ENCODE results near the gene BCR.

The BCR gene

DNA sequence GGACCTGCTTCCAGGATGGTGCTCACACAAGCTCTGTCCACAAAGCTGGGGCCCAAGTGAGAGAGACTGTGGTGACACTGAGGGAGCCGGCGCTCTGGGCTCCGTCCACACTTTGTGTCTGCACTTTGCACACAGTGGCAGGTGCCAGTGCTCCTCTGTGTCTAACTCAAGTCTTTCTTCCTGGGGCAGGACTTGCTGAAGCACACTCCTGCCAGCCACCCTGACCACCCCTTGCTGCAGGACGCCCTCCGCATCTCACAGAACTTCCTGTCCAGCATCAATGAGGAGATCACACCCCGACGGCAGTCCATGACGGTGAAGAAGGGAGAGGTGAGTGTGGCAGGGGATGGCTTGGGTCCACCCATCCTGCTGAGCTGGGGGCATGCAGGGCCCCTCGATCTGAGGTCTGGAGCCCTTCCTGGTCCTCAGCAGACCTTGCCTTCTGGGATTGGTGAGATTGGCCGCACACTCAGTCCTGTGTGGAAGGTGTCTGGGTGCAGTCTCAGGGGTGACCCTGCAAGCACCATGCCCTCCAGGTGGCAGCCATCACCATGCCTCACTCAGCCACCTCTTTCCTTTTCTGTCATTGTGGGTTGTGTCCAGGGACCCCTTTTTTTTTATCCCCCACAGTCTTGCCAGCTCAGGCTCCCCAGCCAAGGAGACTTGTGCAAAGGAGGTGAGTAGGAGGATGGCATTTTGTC lies 93.3 kb downstream of the BCR start:
- H3F3A ChIP-seq (ENCODE audit: insufficient read depth) = peaks cover 12% of the 10 kb centered on the region
- no peak overlapping the region for H2AFZ ChIP-seq (ENCODE audit: low read depth, low read length, severe bottlenecking)
- H3K9me3 ChIP-seq (ENCODE audit: insufficient read depth, low read length) = no peaks in the 10 kb centered on the region
- H3K4me3 ChIP-seq (ENCODE audit: insufficient read depth, low read length, poor library complexity, severe bottlenecking) = no peak overlapping the region
- no peaks in the 10 kb centered on the region for H3K9me2 ChIP-seq (replicated peaks; ENCODE audit: insufficient read depth, low read length)
- no peaks in the 10 kb centered on the region for H3K79me2 ChIP-seq (ENCODE audit: insufficient read depth, low read length)
- H4K20me1 ChIP-seq (ENCODE audit: low read depth, low read length) = no peaks in the 10 kb centered on the region
- no peaks in the 10 kb centered on the region for H3K27me3 ChIP-seq (ENCODE audit: low read length)
- no peaks in the 10 kb centered on the region for H3K36me3 ChIP-seq (ENCODE audit: low read length)
- H3K27ac ChIP-seq (ENCODE audit: low read depth, low read length) = no peak overlapping the region
- TF ChIP-seq EZH2phosphoT487 (conservative IDR thresholded peaks at IDR 0.05; ENCODE audit: low read length) = no peak
- TF ChIP-seq, protein P1, sequence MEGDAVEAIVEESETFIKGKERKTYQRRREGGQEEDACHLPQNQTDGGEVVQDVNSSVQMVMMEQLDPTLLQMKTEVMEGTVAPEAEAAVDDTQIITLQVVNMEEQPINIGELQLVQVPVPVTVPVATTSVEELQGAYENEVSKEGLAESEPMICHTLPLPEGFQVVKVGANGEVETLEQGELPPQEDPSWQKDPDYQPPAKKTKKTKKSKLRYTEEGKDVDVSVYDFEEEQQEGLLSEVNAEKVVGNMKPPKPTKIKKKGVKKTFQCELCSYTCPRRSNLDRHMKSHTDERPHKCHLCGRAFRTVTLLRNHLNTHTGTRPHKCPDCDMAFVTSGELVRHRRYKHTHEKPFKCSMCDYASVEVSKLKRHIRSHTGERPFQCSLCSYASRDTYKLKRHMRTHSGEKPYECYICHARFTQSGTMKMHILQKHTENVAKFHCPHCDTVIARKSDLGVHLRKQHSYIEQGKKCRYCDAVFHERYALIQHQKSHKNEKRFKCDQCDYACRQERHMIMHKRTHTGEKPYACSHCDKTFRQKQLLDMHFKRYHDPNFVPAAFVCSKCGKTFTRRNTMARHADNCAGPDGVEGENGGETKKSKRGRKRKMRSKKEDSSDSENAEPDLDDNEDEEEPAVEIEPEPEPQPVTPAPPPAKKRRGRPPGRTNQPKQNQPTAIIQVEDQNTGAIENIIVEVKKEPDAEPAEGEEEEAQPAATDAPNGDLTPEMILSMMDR (IDR thresholded peaks at IDR 0.05; ENCODE audit: insufficient read depth, low read length, poor library complexity, severe bottlenecking) = no peak
- no peak overlapping the region for H3K4me2 ChIP-seq (ENCODE audit: low read depth, low read length, poor library complexity, severe bottlenecking)
- H3K9ac ChIP-seq (ENCODE audit: low read length) = no peak overlapping the region

DNA sequence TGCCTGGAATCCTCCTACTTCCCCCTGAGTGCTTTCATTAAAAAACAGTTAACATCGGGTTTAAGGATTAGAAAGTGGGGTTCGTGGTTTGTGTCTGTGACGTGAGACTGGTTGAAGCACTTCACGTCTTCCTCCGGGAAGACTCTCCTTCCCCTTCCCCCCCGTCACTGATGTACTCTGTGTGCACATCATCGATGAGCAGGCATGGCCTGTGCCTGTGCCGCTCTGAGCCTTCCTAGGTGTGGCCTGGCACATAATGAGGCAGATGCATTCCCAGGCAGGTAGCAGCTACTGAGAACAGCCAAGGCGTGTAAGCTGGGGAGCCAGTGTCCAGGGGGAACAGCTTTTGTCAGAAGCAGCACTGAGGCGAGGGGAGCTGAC lies 93.8 kb downstream of the BCR start:
- Histone ChIP-seq H3K9ac (ENCODE audit: low read length) (no peak overlapping the region), H3K4me2 (ENCODE audit: low read depth, low read length, poor library complexity, severe bottlenecking) (no peak overlapping the region), H3K27ac (ENCODE audit: low read depth, low read length) (no peak overlapping the region), H2AFZ (ENCODE audit: low read depth, low read length, severe bottlenecking) (no peak overlapping the region), H3F3A (ENCODE audit: insufficient read depth) (peaks cover 10% of the 10 kb centered on the region), H3K9me3 (ENCODE audit: insufficient read depth, low read length) (no peaks in the 10 kb centered on the region), H3K4me3 (ENCODE audit: insufficient read depth, low read length, poor library complexity, severe bottlenecking) (no peak overlapping the region), H3K27me3 (ENCODE audit: low read length) (no peaks in the 10 kb centered on the region), H3K9me2 (replicated peaks; ENCODE audit: insufficient read depth, low read length) (no peaks in the 10 kb centered on the region), H3K79me2 (ENCODE audit: insufficient read depth, low read length) (no peaks in the 10 kb centered on the region), H3K36me3 (ENCODE audit: low read length) (no peaks in the 10 kb centered on the region), H4K20me1 (ENCODE audit: low read depth, low read length) (no peaks in the 10 kb centered on the region)
- TF ChIP-seq, protein P1 (IDR thresholded peaks at IDR 0.05; ENCODE audit: insufficient read depth, low read length, poor library complexity, severe bottlenecking) = no peak
- no peak for TF ChIP-seq EZH2phosphoT487 (conservative IDR thresholded peaks at IDR 0.05; ENCODE audit: low read length)

DNA sequence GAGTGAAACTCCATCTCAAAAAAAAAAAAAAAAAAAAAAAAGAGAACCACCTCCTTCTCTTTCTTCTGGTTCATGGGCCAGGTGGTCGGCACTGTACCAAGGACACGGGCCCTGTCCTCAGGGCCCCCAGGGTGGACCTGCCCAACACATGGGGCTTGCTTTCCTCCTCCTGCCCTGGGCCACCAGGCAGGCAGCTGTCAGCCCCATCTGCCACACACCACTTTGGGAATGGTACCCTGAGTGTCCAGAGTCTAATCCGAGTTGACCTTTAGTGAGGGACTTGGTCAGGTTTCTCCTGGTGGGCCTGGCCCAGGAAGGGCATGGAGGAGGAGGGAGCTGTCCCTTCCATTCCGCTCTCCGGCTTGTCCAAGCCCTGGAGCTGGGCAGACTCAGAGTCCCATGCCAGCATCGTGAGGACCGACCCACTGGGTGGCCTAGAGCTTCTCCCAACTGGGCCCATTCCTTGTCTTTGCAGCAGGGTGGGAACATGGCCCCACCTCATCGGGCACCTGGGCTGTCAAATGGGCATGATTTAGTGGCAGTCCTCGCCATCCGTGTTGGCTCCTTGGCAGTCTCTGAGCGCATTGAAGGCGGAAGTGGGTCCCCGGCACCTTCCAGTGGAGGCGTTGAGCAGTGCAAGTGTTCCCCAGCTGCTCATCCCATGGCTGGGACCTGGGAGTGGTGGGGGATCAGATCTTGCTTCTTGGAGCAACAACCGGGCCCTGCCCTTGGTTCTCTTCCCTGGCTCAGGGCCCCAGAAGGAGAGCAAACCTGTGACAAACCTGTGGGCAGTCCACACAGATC lies 94.8 kb downstream of the BCR start:
- Histone ChIP-seq H3K79me2 (ENCODE audit: insufficient read depth, low read length) (no peaks in the 10 kb centered on the region), H3F3A (ENCODE audit: insufficient read depth) (peaks cover 5% of the 10 kb centered on the region), H4K20me1 (ENCODE audit: low read depth, low read length) (no peaks in the 10 kb centered on the region), H3K4me3 (ENCODE audit: insufficient read depth, low read length, poor library complexity, severe bottlenecking) (no peak overlapping the region), H3K36me3 (ENCODE audit: low read length) (no peaks in the 10 kb centered on the region), H3K4me2 (ENCODE audit: low read depth, low read length, poor library complexity, severe bottlenecking) (no peak overlapping the region), H2AFZ (ENCODE audit: low read depth, low read length, severe bottlenecking) (no peak overlapping the region), H3K27ac (ENCODE audit: low read depth, low read length) (no peak overlapping the region), H3K9me3 (ENCODE audit: insufficient read depth, low read length) (no peaks in the 10 kb centered on the region), H3K9me2 (replicated peaks; ENCODE audit: insufficient read depth, low read length) (no peaks in the 10 kb centered on the region), H3K27me3 (ENCODE audit: low read length) (no peaks in the 10 kb centered on the region), H3K9ac (ENCODE audit: low read length) (no peak overlapping the region)
- no peak for TF ChIP-seq EZH2phosphoT487 (conservative IDR thresholded peaks at IDR 0.05; ENCODE audit: low read length)

DNA sequence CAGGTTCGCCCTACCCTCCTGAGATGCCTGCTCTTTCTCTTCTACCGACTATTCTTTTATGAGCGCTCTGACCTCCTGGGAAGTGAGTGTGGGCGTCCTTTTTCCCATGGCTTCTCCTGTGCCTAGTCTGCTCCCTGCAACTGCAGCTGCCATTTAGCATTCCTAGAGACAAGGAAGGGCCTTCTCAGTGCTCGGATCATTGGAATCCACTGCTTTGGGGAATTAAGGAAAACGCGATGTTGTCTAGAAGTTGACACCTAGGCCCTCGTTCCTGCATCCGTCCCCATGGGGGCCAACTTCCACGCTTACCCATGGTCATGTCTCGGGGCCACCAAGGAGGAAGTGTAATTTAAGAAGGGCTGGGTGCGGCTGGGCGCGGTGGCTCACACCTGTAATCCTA lies 95.4 kb downstream of the BCR start:
- no peak overlapping the region for H3K4me3 ChIP-seq (ENCODE audit: insufficient read depth, low read length, poor library complexity, severe bottlenecking)
- H4K20me1 ChIP-seq (ENCODE audit: low read depth, low read length) = no peaks in the 10 kb centered on the region
- no peaks in the 10 kb centered on the region for H3K79me2 ChIP-seq (ENCODE audit: insufficient read depth, low read length)
- no peak overlapping the region for H3K9ac ChIP-seq (ENCODE audit: low read length)
- no peak for TF ChIP-seq EZH2phosphoT487 (conservative IDR thresholded peaks at IDR 0.05; ENCODE audit: low read length)
- TF ChIP-seq, protein P1 (IDR thresholded peaks at IDR 0.05; ENCODE audit: insufficient read depth, low read length, poor library complexity, severe bottlenecking) = no peak
- no peaks in the 10 kb centered on the region for H3F3A ChIP-seq (ENCODE audit: insufficient read depth)
- H2AFZ ChIP-seq (ENCODE audit: low read depth, low read length, severe bottlenecking) = no peak overlapping the region
- H3K27me3 ChIP-seq (ENCODE audit: low read length) = no peaks in the 10 kb centered on the region
- H3K4me2 ChIP-seq (ENCODE audit: low read depth, low read length, poor library complexity, severe bottlenecking) = no peak overlapping the region
- no peaks in the 10 kb centered on the region for H3K9me2 ChIP-seq (replicated peaks; ENCODE audit: insufficient read depth, low read length)
- no peak overlapping the region for H3K27ac ChIP-seq (ENCODE audit: low read depth, low read length)
- H3K9me3 ChIP-seq (ENCODE audit: insufficient read depth, low read length) = no peaks in the 10 kb centered on the region
- no peaks in the 10 kb centered on the region for H3K36me3 ChIP-seq (ENCODE audit: low read length)
